ENCODE data around the gene FAM117B.
A peak's percentile ranks its signal among the peaks of the same experiment; 100 is the strongest.

Gene FAM117B

DNA sequence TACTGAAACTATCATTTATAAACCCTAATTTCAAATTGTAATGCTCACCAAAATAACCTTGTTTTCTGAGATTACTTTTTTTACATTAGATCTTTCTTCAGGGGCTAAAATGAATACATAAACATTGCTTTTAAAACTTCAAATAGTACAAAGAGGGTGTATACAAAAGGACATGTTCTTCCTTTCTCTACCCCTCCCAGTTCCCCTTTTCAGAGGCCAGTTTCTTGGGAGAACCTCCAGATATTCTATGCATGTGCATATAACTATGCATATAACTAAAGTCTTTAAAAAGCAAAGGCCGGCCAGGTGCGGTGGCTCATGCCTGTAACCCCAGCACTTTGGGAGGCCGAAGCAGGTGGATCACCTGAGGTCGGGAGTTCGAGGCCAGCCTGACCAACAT, 10.6 kb upstream of the FAM117B start:
- no peak for DNase-seq (ENCODE audit: low spot score)
- TF ChIP-seq, protein P1, sequence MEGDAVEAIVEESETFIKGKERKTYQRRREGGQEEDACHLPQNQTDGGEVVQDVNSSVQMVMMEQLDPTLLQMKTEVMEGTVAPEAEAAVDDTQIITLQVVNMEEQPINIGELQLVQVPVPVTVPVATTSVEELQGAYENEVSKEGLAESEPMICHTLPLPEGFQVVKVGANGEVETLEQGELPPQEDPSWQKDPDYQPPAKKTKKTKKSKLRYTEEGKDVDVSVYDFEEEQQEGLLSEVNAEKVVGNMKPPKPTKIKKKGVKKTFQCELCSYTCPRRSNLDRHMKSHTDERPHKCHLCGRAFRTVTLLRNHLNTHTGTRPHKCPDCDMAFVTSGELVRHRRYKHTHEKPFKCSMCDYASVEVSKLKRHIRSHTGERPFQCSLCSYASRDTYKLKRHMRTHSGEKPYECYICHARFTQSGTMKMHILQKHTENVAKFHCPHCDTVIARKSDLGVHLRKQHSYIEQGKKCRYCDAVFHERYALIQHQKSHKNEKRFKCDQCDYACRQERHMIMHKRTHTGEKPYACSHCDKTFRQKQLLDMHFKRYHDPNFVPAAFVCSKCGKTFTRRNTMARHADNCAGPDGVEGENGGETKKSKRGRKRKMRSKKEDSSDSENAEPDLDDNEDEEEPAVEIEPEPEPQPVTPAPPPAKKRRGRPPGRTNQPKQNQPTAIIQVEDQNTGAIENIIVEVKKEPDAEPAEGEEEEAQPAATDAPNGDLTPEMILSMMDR (IDR thresholded peaks at IDR 0.05; ENCODE audit: extremely low read depth, missing control alignments), result no peak

DNA sequence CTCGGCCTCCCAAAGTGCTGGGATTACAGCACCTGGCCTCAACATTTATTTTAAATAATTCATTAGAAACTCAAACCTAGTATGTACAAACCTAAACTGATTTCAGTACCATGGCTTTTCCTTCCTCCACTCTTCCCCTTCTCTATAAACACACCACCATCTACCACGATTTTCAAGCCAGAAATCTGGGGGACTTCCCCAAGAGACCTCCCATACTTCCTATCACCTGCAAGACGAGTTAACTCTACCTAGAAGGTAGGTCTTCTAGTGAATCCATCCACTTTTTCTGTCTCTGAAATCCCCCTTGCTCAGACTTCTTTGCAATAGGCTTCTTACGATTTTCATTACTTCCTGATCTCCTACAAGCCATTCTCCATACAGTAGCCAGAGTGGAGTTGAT, 7.7 kb upstream of the FAM117B start:
- DNase-seq (ENCODE audit: low spot score), result no peak
- TF ChIP-seq, protein P1 (IDR thresholded peaks at IDR 0.05; ENCODE audit: extremely low read depth, missing control alignments), result no peak

- TF ChIP-seq, protein P1 (IDR thresholded peaks at IDR 0.05; ENCODE audit: extremely low read depth, missing control alignments), result no peak
- DNase-seq (ENCODE audit: low spot score), result no peak
These were observed 6.0 kb upstream of the FAM117B start for GRCh38 chr2:202628646-202629198.

DNA sequence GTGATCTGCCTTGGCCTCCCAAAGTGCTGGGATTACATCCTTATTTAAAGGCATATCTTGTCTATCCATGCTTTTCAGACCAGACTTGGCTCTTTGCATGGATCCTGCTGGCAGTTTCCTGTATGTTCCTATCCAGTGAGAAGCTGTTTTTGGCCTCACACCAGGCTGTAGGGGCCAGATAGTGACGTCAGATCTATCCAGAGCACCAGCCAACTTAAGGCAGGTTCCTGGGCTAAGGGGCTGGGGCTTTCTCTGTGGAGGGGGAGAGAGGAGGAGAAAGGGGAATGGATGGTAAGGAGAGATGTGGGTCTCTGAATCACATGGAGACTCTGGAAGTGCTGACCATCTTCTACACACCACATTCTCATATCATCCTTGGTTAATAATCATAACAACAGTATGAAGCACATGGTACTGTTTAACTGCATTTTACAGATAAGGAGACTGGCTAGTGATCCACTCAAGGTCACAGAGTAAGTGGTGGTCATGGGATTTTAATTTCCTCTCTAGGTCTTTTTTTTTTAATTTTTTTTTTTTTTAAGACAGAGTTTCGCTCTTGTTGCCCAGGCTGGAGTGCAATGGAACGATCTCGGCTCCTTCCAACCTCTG, 2.0 kb upstream of the FAM117B start:
- no peak for DNase-seq (ENCODE audit: low spot score)
- TF ChIP-seq, protein P1 (IDR thresholded peaks at IDR 0.05; ENCODE audit: extremely low read depth, missing control alignments), result no peak

DNA sequence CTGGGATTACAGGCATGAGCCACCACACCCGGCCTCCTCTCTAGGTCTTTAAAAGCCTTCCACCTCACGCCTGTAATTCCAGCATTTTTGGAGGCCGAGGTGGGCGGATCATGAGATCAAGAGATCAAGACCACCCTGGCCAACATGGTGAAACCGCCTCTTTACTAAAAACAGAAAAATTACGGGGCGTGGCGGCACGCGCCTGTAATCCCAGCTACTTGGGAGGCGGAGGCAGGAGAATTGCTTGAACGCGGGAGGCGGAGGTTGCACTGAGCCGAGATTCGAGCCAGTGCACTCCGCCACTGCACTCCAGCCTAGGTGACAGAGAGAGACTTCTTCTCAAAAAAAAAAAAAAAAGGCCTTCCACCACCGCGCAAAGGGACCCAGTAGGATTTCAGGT, 1.3 kb upstream of the FAM117B start:
- TF ChIP-seq, protein P1 (IDR thresholded peaks at IDR 0.05; ENCODE audit: extremely low read depth, missing control alignments), result no peak
- DNase-seq (ENCODE audit: low spot score), result no peak

DNA sequence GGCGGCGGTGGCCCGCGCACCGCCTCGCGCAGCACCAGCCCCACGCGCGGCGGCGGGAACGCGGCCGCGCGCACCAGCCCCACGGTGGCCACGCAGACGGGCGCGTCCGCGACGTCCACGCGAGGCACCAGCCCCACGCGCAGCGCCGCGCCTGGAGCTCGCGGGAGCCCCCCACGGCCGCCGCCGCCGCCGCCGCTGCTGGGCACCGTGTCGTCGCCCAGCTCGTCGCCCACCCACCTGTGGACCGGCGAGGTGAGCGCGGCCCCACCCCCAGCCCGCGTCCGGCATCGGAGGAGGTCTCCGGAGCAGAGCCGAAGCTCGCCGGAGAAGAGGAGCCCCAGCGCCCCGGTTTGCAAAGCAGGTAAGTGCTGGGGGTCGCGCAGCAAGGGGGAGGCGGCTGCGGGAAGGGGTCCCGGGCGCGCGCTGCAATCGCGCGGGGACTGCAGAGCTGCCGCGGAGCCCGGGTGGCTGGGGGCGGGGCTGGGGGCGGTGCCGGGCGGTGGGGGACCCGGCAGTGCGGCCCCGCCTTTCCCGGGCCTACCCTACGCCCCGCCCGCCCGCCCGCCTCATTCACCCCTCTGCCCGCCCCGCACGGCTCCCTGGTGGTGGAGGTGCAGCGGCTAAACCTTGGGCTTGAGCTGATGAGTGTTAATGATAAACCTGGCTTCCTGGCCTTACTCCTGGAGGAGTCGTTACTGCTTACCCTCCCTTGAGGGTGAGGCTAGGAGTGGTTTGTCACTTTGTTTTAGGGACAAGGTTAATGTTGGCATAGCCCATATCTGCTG, 851 bp downstream of the FAM117B start:
- TF ChIP-seq, protein P1 (IDR thresholded peaks at IDR 0.05; ENCODE audit: extremely low read depth, missing control alignments), result no peak
- peak; percentile 94 for DNase-seq (ENCODE audit: low spot score)

GRCh38 chr2:202636213-202636513, 1.4 kb downstream of the FAM117B start:
- DNase-seq (ENCODE audit: low spot score), result peak; percentile 25
- TF ChIP-seq, protein P1 (IDR thresholded peaks at IDR 0.05; ENCODE audit: extremely low read depth, missing control alignments), result no peak

All from GM20000 (cell line).